CD4-positive, alpha-beta T cell treated with Interleukin-6 for 4 hours (primary cell): ENCODE measurements around the gene PFDN1.
"Not testable (repeated sequence)": the region's sequence is repeated elsewhere in the genome, so short reads cannot be mapped to it uniquely, and the experiment has no call there.

Experiments
- DNase-seq: peaks from one replicate; pipeline ENCODE4 v3.0.0-alpha.2; 2020; ENCODE audit warnings: mixed read lengths

PFDN1 gene

DNA sequence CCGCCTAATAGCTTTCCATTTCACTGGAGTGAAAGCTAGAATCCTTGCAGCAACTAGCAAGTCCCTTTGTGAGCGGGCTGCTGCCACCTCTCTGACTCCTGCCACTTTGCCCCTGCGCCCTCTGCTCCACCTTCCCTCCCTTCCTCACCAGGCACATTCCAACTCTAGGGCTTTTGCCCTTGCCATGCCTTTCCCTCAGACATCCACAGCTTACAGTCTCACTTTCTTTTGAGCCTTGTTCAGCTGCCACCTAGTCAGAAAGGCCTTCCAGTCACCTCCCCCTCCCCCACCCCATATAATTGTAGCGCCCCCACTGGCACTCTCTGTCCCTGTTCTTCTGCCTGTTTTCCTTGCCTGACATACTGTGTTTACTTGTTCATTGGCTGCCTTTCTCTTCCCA, 96.9 kb downstream of the PFDN1 start:
- DNase-seq, result no peak

DNA sequence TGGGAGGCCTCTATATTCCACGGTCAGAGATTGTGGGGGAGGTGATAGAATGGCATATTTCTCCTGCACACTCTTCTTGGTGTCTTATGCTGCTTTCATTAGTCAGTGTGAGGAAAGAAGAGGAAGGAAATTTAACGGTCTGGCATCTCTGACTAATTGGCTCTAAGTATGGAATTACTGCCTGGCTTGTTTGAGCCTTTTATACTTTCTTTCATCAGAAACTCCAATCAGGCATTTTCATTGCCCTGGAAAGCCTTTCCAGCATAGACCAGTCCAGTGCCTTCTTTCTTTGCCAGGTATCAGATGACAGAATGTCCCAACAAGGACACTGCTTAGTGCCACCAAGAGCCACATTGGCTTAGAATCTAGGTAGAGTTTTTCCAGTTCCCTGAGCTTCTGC, 97.7 kb downstream of the PFDN1 start:
- no peak for DNase-seq

DNA sequence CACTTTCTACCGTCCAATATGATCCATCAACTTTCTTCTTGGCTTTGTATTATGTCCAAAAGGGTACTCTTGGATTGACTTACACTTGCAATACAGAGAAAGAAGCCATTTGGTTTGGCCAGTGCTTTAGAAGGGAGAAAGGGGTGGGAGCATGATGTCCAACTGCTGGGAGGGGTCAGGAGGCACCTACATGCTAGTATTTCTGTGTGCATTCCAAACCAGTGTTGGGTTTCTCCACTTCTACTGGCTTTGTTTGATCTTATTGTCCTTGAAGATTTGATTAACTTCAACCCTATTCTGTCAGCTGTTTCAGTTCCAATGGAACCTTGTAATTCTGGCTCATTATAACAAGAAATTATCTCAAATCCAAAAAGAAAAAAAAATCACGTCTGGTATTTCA, 100.3 kb downstream of the PFDN1 start:
- DNase-seq, result no peak

DNA sequence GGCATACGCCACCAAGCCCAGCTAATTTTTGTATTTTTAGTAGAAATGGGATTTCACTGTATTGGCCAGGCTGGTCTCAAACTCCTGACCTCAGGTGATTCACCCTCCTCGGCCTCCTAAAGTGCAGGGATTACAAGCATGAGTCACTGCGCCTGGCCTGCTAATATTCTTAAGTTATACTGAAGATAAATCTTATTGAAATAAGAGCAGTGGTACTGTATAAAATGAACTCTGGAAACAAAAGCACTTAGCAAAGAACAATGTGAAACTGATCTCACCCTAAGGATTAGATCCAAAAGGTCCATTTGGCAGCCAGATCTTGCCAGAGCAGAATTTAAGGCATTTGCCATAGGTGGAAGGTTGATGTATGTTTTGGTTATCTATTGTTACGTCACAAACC, 100.8 kb downstream of the PFDN1 start:
- DNase-seq, result no peak

DNA sequence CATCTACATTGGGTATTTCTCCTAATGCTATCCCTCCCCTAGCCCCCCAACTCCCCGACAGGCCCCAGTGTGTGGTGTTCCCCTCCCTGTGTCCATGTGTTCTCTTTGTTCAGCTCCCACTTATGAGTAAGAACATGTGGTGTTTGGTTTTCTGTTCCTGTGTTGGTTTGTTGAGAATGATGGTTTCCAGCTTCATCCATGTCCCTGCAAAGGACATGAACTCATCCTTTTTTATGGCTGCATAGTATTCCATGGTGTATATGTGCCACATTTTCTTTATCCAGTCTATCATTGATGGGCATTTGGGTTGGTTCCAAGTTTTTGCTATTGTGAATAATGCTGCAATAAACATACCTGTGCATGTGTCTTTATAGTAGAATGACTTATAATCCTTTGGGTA, 104.0 kb downstream of the PFDN1 start:
- DNase-seq, result not testable (repeated sequence)

DNA sequence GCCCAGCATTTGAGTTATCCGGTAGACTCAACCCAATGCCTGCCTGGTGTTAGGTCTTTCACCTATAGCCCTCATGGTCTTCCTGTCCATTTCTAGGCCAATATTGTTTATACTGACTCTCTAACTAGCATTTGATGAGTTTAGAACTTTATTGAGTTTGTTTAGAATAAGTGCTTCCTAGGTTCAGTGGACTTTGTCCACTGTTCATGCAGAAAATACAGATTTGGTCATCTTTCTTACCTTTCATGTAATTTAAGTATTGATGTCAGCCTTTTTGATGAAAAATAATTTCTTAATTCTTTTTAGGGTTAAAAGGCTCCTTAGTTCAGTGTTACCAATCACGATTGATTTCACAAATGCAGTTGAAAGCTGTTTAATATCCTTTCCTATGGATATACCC, 105.9 kb downstream of the PFDN1 start:
- DNase-seq, result no peak

DNA sequence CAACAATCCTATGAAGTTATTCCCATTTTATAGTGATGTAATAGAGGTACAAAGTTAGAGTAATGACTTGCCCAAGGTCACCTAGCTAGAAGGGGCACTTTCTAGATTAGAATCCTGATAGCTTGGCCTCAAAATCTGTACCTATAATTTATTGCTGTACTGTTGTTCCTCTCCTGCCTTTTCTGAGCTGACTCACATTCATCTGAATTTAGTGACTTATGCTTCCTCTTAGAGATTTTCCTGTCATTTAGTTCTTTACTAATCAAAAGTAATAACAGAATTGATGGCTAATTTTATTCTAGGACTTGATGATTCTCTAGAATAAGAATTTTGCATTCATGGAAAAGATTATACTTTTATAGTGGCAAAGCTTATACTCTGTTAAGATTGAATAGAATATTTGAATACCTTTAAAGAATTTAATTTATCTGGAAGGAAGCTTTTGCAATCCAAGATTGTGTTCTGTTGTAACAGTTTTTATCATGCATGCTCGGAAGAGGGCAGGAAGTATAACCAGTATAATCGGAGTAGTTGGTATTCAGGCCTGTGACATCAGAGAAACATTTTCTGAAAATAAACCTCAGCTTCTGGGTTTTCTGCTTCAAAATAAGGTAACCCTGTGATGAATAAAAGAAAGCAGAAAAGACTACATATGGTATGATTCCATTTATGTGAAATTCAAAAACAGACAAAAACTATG, 106.6 kb downstream of the PFDN1 start:
- DNase-seq, result no peak
